Hepatocyte (in vitro differentiated cells): ENCODE results near the gene LDB3. TPM values are rescaled to one million over a fixed set of nuclear protein-coding genes. Genes with fewer than 3 reads are reported as not detected.

Experiments
- DNase-seq: peaks from one replicate; pipeline ENCODE4 v3.0.0-alpha.2; 2016; ENCODE audit warnings: low spot score
- H2AFZ ChIP-seq: fragments of 200-600 bp; sonication (generic); 2 replicates; pipeline ENCODE4 v1.6.0; 2016; ENCODE audit warnings: antibody characterized with exemption, mild to moderate bottlenecking
- H3K27ac ChIP-seq: fragments of 200-600 bp; sonication (generic); 2 replicates; pipeline ENCODE4 v1.5.1; 2016; ENCODE audit warnings: mild to moderate bottlenecking
- H3K27me3 ChIP-seq: fragments of 200-600 bp; sonication (generic); 2 replicates; pipeline ENCODE4 v1.6.1; 2016
- H3K36me3 ChIP-seq: fragments of 200-600 bp; sonication (generic); replicated peaks from 2 replicates; pipeline ENCODE4 v1.5.1; 2016; ENCODE audit warnings: low read depth; ENCODE audit not compliant: insufficient read depth
- H3K4me1 ChIP-seq: fragments of 200-600 bp; sonication (generic); 2 replicates; pipeline ENCODE4 v1.5.1; 2016; ENCODE audit warnings: mild to moderate bottlenecking, moderate library complexity; ENCODE audit not compliant: insufficient read depth
- H3K4me2 ChIP-seq: fragments of 200-600 bp; sonication (generic); 2 replicates; pipeline ENCODE4 v1.6.0; 2016
- H3K4me3 ChIP-seq: fragments of 200-600 bp; sonication (generic); 2 replicates; pipeline ENCODE4 v1.5.1; 2016; ENCODE audit warnings: mild to moderate bottlenecking
- H3K79me2 ChIP-seq: fragments of 200-600 bp; sonication (generic); 2 replicates; pipeline ENCODE4 v1.6.0; 2017; ENCODE audit warnings: mild to moderate bottlenecking
- H3K9me2 ChIP-seq: fragments of 200-600 bp; sonication (generic); replicated peaks from 2 replicates; pipeline ENCODE4 v1.6.0; 2017; ENCODE audit warnings: mild to moderate bottlenecking; ENCODE audit not compliant: insufficient read depth
- H3K9me3 ChIP-seq: fragments of 200-600 bp; sonication (generic); 2 replicates; pipeline ENCODE4 v1.5.1; 2016; ENCODE audit warnings: low read depth, mild to moderate bottlenecking
- H4K20me1 ChIP-seq: fragments of 200-600 bp; sonication (generic); 2 replicates; pipeline ENCODE4 v1.6.0; 2016; ENCODE audit warnings: mild to moderate bottlenecking; ENCODE audit not compliant: insufficient read depth, poor library complexity, severe bottlenecking
- EZH2 ChIP-seq: fragments of 200-600 bp; sonication (generic); IDR thresholded peaks from 2 replicates; pipeline ENCODE4 v1.6.1; 2016; ENCODE audit warnings: antibody characterized with exemption, mild to moderate bottlenecking, borderline replicate concordance
- EZH2phosphoT487 ChIP-seq: fragments of 200-600 bp; sonication (generic); IDR thresholded peaks from one replicate; pipeline ENCODE4 v1.6.1; 2018; ENCODE audit warnings: antibody characterized with exemption, mild to moderate bottlenecking, low read depth, moderate library complexity; ENCODE audit not compliant: unreplicated experiment, severe bottlenecking
- WGBS: methylation state at CpG from one replicate; pipeline ENCODE4 v1.1.6; 2016; ENCODE audit warnings: low lambda C conversion rate; ENCODE audit errors: missing lambda C conversion rate; 5-methylcytosine and 5-hydroxymethylcytosine counted together
- polyA plus RNA-seq: library from polyadenylated mRNA; unstranded; fragments of >200 nt; fragmentation: Nextera tagmentation; extraction: Ambion mirVana; gene quantifications from 2 replicates; pipeline ENCODE4 v1.2.1, GENCODE V29; 2016
- total RNA-seq: library from RNA; depleted of rRNA; stranded (reverse); fragments of >200 nt; gene quantifications from 2 replicates; pipeline ENCODE4 v1.2.3, GENCODE V29; 2014
- TF ChIP-seq, protein P1 (sequence below): fragments of 200-600 bp; sonication (generic); IDR thresholded peaks from 2 replicates; pipeline ENCODE4 v1.5.1; 2016; ENCODE audit warnings: antibody characterized with exemption, mild to moderate bottlenecking; ENCODE audit not compliant: poor library complexity

The LDB3 gene
- total and polyA plus RNA-seq, 2 experiments from 2014 or later: 0.31 TPM; not detected in 1

DNA sequence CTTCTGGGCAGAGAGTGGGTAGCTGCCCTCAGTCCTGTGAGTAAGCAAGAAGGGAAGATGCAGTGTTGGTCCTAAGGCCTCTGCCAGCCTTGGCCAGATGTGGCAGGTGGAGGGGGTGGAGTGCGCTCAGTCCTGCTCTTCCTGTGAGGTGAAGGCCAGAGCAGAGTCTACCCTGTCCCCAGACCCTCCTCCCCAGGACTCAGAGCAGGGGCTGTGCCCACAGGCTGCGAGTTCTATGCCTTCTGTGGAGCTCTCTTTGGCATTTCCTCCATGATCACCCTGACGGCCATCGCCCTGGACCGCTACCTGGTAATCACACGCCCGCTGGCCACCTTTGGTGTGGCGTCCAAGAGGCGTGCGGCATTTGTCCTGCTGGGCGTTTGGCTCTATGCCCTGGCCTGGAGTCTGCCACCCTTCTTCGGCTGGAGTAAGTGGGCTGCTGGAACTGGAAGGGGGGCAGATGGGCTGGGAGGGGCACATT lies 10.0 kb upstream of the LDB3 start:
- H3K79me2 ChIP-seq: no peaks in the 10 kb centered on the region
- no peaks in the 10 kb centered on the region for H3K9me2 ChIP-seq
- H4K20me1 ChIP-seq: no peaks in the 10 kb centered on the region
- no peak overlapping the region for H3K4me3 ChIP-seq
- 96% methylated on average over 12 of the region's 12 CpGs for WGBS
- no peak overlapping the region for H3K4me2 ChIP-seq
- TF ChIP-seq, protein P1, sequence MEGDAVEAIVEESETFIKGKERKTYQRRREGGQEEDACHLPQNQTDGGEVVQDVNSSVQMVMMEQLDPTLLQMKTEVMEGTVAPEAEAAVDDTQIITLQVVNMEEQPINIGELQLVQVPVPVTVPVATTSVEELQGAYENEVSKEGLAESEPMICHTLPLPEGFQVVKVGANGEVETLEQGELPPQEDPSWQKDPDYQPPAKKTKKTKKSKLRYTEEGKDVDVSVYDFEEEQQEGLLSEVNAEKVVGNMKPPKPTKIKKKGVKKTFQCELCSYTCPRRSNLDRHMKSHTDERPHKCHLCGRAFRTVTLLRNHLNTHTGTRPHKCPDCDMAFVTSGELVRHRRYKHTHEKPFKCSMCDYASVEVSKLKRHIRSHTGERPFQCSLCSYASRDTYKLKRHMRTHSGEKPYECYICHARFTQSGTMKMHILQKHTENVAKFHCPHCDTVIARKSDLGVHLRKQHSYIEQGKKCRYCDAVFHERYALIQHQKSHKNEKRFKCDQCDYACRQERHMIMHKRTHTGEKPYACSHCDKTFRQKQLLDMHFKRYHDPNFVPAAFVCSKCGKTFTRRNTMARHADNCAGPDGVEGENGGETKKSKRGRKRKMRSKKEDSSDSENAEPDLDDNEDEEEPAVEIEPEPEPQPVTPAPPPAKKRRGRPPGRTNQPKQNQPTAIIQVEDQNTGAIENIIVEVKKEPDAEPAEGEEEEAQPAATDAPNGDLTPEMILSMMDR: no peak
- TF ChIP-seq EZH2: no peak
- TF ChIP-seq EZH2phosphoT487: no peak
- no peaks in the 10 kb centered on the region for H3K27me3 ChIP-seq
- no peaks in the 10 kb centered on the region for H3K9me3 ChIP-seq
- H2AFZ ChIP-seq: no peak overlapping the region
- H3K4me1 ChIP-seq: no peaks in the 10 kb centered on the region
- no peak overlapping the region for H3K27ac ChIP-seq
- DNase-seq: no peak
- no peaks in the 10 kb centered on the region for H3K36me3 ChIP-seq

DNA sequence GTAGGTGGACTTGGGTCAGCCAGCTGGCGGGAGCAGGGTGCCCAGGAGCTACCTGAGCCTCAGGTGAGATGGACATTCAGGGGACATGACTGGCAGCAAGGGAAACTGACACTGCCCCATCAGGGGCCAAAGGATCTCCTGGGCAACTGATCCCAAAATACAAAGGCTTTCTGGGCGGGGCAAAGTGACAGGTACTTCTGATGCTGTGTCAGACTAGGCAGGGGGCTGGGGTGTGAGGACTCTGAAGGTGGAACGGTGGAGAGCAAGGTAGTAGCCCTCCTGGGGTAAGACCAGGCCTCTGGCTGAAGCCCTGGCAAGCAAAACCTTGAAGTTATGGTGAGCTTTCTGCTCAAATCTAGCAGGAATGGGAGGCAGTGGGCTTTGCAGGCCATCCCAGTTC lies 9.6 kb upstream of the LDB3 start:
- H3K79me2 ChIP-seq: no peaks in the 10 kb centered on the region
- no peak overlapping the region for H3K4me3 ChIP-seq
- H3K9me3 ChIP-seq: no peaks in the 10 kb centered on the region
- 58% methylated on average over 3 of the region's 3 CpGs for WGBS
- H3K27me3 ChIP-seq: no peaks in the 10 kb centered on the region
- no peaks in the 10 kb centered on the region for H3K36me3 ChIP-seq
- H2AFZ ChIP-seq: no peak overlapping the region
- no peaks in the 10 kb centered on the region for H3K9me2 ChIP-seq
- H3K27ac ChIP-seq: no peak overlapping the region
- TF ChIP-seq, protein P1: no peak
- TF ChIP-seq EZH2: no peak
- DNase-seq: no peak
- H4K20me1 ChIP-seq: no peaks in the 10 kb centered on the region
- no peak overlapping the region for H3K4me2 ChIP-seq
- no peaks in the 10 kb centered on the region for H3K4me1 ChIP-seq

- H3K27me3 ChIP-seq: no peaks in the 10 kb centered on the region
Measured at GRCh38 chr10:86659161-86659691, 9.1 kb upstream of the LDB3 start.

More at GRCh38 chr10:86659161-86659691, 9.1 kb upstream of the LDB3 start:
- TF ChIP-seq EZH2 (no peak), EZH2phosphoT487 (no peak)
- TF ChIP-seq, protein P1: no peak
- H3K4me3 ChIP-seq: no peak overlapping the region
- H2AFZ ChIP-seq: no peak overlapping the region
- H3K79me2 ChIP-seq: no peaks in the 10 kb centered on the region
- H3K36me3 ChIP-seq: no peaks in the 10 kb centered on the region
- H3K9me3 ChIP-seq: no peaks in the 10 kb centered on the region
- WGBS: 93% methylated on average over 18 of the region's 19 CpGs
- no peak overlapping the region for H3K27ac ChIP-seq
- no peaks in the 10 kb centered on the region for H3K9me2 ChIP-seq
- no peak overlapping the region for H3K4me2 ChIP-seq
- no peak for DNase-seq
- no peaks in the 10 kb centered on the region for H3K4me1 ChIP-seq
- no peaks in the 10 kb centered on the region for H4K20me1 ChIP-seq
